GM19438 (cell line): ENCODE data around the gene UBE2D1.

Experiments used
- ATAC-seq: cut with Tn5 transposase; IDR thresholded peaks from one replicate; pipeline ENCODE4 v1.9.1; 2021; ENCODE audit warnings: low read depth; ENCODE audit not compliant: unreplicated experiment

Gene UBE2D1

GRCh38 chr10:58336242-58336641 lies 1.4 kb downstream of the UBE2D1 start:
- no peak for ATAC-seq

GRCh38 chr10:58341422-58341821 lies 6.6 kb downstream of the UBE2D1 start:
- ATAC-seq = no peak

GRCh38 chr10:58341947-58342346 lies 7.1 kb downstream of the UBE2D1 start:
- no peak for ATAC-seq

- no peak for ATAC-seq
These were observed 13.2 kb downstream of the UBE2D1 start for GRCh38 chr10:58347967-58348366.

GRCh38 chr10:58348571-58349033 lies 13.8 kb downstream of the UBE2D1 start:
- ATAC-seq = no peak

- no peak for ATAC-seq
These were observed 15.2 kb downstream of the UBE2D1 start for GRCh38 chr10:58350023-58350422.

- ATAC-seq = no peak
These were observed 16.0 kb downstream of the UBE2D1 start for GRCh38 chr10:58350619-58351323.

GRCh38 chr10:58351616-58352578 lies 17.1 kb downstream of the UBE2D1 start:
- ATAC-seq = no peak

GRCh38 chr10:58352956-58353610 lies 18.3 kb downstream of the UBE2D1 start:
- ATAC-seq = no peak

GRCh38 chr10:58356756-58357155 lies 21.9 kb downstream of the UBE2D1 start:
- ATAC-seq = no peak

- no peak for ATAC-seq
These were observed 23.6 kb downstream of the UBE2D1 start for GRCh38 chr10:58358314-58358933.

- no peak for ATAC-seq
These were observed 24.1 kb downstream of the UBE2D1 start for GRCh38 chr10:58358947-58359346.

- ATAC-seq = no peak
These were observed 24.7 kb downstream of the UBE2D1 start for GRCh38 chr10:58359541-58359940.

- no peak for ATAC-seq
These were observed 25.7 kb downstream of the UBE2D1 start for GRCh38 chr10:58360412-58361004.

- no peak for ATAC-seq
These were observed 26.5 kb downstream of the UBE2D1 start for GRCh38 chr10:58361353-58361752.

- no peak for ATAC-seq
These were observed 27.4 kb downstream of the UBE2D1 start for GRCh38 chr10:58362027-58362789.

- ATAC-seq = no peak
These were observed 32.3 kb downstream of the UBE2D1 start for GRCh38 chr10:58367069-58367468.

GRCh38 chr10:58371473-58371872 lies 36.7 kb downstream of the UBE2D1 start:
- no peak for ATAC-seq

GRCh38 chr10:58372607-58373441 lies 38.0 kb downstream of the UBE2D1 start:
- ATAC-seq = no peak
